Keratinocyte (primary cell): ENCODE data around the gene CCT3. TPM values are rescaled to one million over a fixed set of nuclear protein-coding genes. Genes with fewer than 3 reads are reported as not detected.
A peak's percentile ranks its signal among the peaks of the same experiment; 100 is the strongest.

Experiments used
- DNase-seq: peaks from one replicate; pipeline ENCODE4 v3.0.0-alpha.2; 2011; ENCODE audit warnings: low read depth, missing footprints, low spot score
- FAIRE-seq: peaks from 2 replicates; lab custom pipeline; 2011; peaks lifted over from hg19 to GRCh38; lab: Jason Lieb, UNC
- H2AFZ ChIP-seq: 2 replicates; pipeline ENCODE4 v1.6.0; 2012; ENCODE audit warnings: low read length, control low read depth, inconsistent platforms; ENCODE audit not compliant: control insufficient read depth
- H3K27ac ChIP-seq: 2 replicates; pipeline ENCODE4 v1.5.1; 2011; ENCODE audit warnings: low read length; ENCODE audit not compliant: control insufficient read depth, insufficient read depth
- H3K27me3 ChIP-seq: 3 replicates; pipeline ENCODE4 v1.6.0; 2011; ENCODE audit warnings: low read length; ENCODE audit not compliant: control insufficient read depth, insufficient read depth; ENCODE audit errors: extremely low read depth
- H3K36me3 ChIP-seq, 2 experiments: 2 replicates in 1 of 2; 3 replicates in 1 of 2; pipeline ENCODE4 v1.5.1; 2011; ENCODE audit warnings: low read length in 2 of 2, mild to moderate bottlenecking in 1 of 2; ENCODE audit not compliant: control insufficient read depth in 2 of 2, insufficient read depth in 2 of 2; ENCODE audit errors: extremely low read depth in 1 of 2
- H3K4me1 ChIP-seq: 3 replicates; pipeline ENCODE4 v1.5.1; 2011; ENCODE audit warnings: low read length; ENCODE audit not compliant: control insufficient read depth, insufficient read depth; ENCODE audit errors: extremely low read depth
- H3K4me2 ChIP-seq: 3 replicates; pipeline ENCODE4 v1.6.0; 2011; ENCODE audit warnings: low read depth, low read length; ENCODE audit not compliant: control insufficient read depth, insufficient read depth; ENCODE audit errors: extremely low read depth
- H3K4me3 ChIP-seq, 3 experiments: fragments of 200-600 bp in 1 of 3; sonication (generic) in 1 of 3; 2 replicates in 2 of 3; 3 replicates in 1 of 3; pipeline ENCODE4 v1.5.1; 2011 to 2016; ENCODE audit warnings: low read length in 3 of 3, mild to moderate bottlenecking in 3 of 3, control low read depth in 2 of 3, inconsistent platforms in 1 of 3, low read depth in 1 of 3, mixed read lengths in 1 of 3, mixed run types in 1 of 3, moderate library complexity in 1 of 3; ENCODE audit not compliant: control insufficient read depth in 2 of 3, insufficient read depth in 2 of 3; ENCODE audit errors: extremely low read depth in 1 of 3
- H3K79me2 ChIP-seq: 2 replicates; pipeline ENCODE4 v1.6.0; 2012; ENCODE audit warnings: low read length; ENCODE audit not compliant: control insufficient read depth, insufficient read depth
- H3K9ac ChIP-seq: 3 replicates; pipeline ENCODE4 v1.6.0; 2011; ENCODE audit warnings: low read length; ENCODE audit not compliant: control insufficient read depth, insufficient read depth; ENCODE audit errors: extremely low read depth
- H3K9me1 ChIP-seq: 3 replicates; pipeline ENCODE4 v1.6.0; 2011; ENCODE audit warnings: low read length; ENCODE audit not compliant: control insufficient read depth, insufficient read depth; ENCODE audit errors: extremely low read depth
- H3K9me3 ChIP-seq: 2 replicates; pipeline ENCODE4 v1.5.1; 2012; ENCODE audit warnings: low read depth, low read length; ENCODE audit not compliant: control insufficient read depth
- H4K20me1 ChIP-seq: 3 replicates; pipeline ENCODE4 v1.6.0; 2011; ENCODE audit warnings: low read length; ENCODE audit not compliant: control insufficient read depth, insufficient read depth; ENCODE audit errors: extremely low read depth
- EZH2 ChIP-seq: IDR thresholded peaks from one replicate; pipeline ENCODE4 v1.6.1; 2012; ENCODE audit warnings: inconsistent platforms, mild to moderate bottlenecking, low read length, moderate library complexity
- dilution Hi-C: fragments of 300-500 bp; cut with MboI; formaldehyde crosslinking; loops from one replicate; pipeline ENCODE4 v1.7.0; 2020; ENCODE audit warnings: low sequenced_read_pairs; ENCODE audit not compliant: extremely low pct_ligation_motif_present
- polyA plus RNA-seq, 5 experiments: library from polyadenylated mRNA; depleted of rRNA in 3 of 5; stranded (reverse) in 3 of 5; stranded (forward) in 1 of 5; unstranded in 1 of 5; fragments of >200 nt; gene quantifications; 1 replicate in 1 of 5; 2 replicates in 3 of 5; 3 replicates in 1 of 5; pipeline versions ENCODE4 v1.2.1 to v1.2.3, GENCODE V29; 2011 to 2012; ENCODE audit warnings: missing spikeins in 2 of 5, low read depth in 1 of 5, low replicate concordance in 1 of 5
- TF ChIP-seq, protein P1 (sequence below), 3 experiments: IDR thresholded peaks in 1 of 3; conservative IDR thresholded peaks in 1 of 3; optimal IDR thresholded peaks in 1 of 3; 2 replicates in 2 of 3; 3 replicates in 1 of 3; pipeline versions ENCODE3 to v1.5.1; 2011; ENCODE audit warnings: low read length in 3 of 3, mild to moderate bottlenecking in 3 of 3, moderate library complexity in 2 of 3, control low read depth in 1 of 3, inconsistent platforms in 1 of 3; ENCODE audit not compliant: insufficient read depth in 2 of 3; ENCODE audit errors: extremely low read depth in 1 of 3

CCT3 gene
- polyA plus RNA-seq, 1 donor (not counting 4 experiments of a cell fraction or from before 2014, with no cell fraction given): 530 TPM

DNA sequence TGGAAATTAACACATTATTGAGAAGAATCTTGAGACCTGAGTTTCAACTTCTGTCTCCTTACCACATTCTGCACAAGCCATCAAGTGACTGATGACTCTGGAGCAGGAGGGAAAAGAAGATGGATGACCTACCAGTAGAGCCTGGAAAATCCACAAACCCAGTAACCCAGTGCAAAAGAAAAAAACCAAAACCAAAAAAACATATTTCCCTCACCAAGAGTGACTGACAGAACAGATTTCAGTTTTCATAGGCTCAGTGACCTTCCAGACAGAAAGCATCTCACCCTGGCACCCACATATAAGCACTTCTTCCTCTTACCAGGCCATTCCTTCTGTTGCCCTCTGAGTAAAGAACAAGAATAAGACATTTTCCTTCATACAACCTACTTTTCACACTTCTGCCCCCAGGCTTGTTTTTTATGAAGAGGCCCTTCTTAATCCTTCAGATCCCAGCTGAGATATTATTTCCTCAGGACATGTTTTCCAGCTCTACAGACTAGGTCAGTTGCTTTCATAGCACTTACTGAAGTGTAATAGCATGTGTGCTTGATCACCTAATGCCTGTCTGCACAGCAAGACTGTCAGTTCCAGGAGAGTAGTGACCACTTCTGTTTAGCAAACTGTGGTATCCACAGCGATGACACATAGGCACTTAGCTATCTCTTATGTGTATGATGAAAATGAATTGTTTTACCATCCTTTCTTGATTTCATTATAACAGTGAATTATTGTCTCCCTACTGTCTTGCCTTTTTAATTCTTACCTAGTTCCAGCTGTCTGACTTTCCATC lies 4.3 kb upstream of the CCT3 start:
- no peak overlapping the region for H3K4me2 ChIP-seq
- no peaks in the 10 kb centered on the region for H3K9me1 ChIP-seq
- H3K27me3 ChIP-seq: no peaks in the 10 kb centered on the region
- H3K9me3 ChIP-seq: no peaks in the 10 kb centered on the region
- DNase-seq: no peak
- H3K4me1 ChIP-seq: no peaks in the 10 kb centered on the region
- H3K9ac ChIP-seq: no peak overlapping the region
- no peak overlapping the region for H2AFZ ChIP-seq
- H3K4me3 ChIP-seq: no peak overlapping the region
- H3K79me2 ChIP-seq: peaks cover 8% of the 10 kb centered on the region
- H4K20me1 ChIP-seq: no peaks in the 10 kb centered on the region
- no peak for FAIRE-seq
- no peak for TF ChIP-seq EZH2
- TF ChIP-seq, protein P1, sequence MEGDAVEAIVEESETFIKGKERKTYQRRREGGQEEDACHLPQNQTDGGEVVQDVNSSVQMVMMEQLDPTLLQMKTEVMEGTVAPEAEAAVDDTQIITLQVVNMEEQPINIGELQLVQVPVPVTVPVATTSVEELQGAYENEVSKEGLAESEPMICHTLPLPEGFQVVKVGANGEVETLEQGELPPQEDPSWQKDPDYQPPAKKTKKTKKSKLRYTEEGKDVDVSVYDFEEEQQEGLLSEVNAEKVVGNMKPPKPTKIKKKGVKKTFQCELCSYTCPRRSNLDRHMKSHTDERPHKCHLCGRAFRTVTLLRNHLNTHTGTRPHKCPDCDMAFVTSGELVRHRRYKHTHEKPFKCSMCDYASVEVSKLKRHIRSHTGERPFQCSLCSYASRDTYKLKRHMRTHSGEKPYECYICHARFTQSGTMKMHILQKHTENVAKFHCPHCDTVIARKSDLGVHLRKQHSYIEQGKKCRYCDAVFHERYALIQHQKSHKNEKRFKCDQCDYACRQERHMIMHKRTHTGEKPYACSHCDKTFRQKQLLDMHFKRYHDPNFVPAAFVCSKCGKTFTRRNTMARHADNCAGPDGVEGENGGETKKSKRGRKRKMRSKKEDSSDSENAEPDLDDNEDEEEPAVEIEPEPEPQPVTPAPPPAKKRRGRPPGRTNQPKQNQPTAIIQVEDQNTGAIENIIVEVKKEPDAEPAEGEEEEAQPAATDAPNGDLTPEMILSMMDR (optimal IDR thresholded peaks at IDR 0.05 in 1 of 3, IDR thresholded peaks at IDR 0.05 in 1 of 3, conservative IDR thresholded peaks at IDR 0.05 in 1 of 3; ENCODE audit: extremely low read depth in 1 of 3, insufficient read depth in 2 of 3, low read length in 3 of 3): no peak
- no peak overlapping the region for H3K27ac ChIP-seq
- dilution Hi-C loops: no loop called here
- no peaks in the 10 kb centered on the region for H3K36me3 ChIP-seq

- peaks cover 49% of the 10 kb centered on the region for H3K79me2 ChIP-seq
- peaks cover 14% of the 10 kb centered on the region for H3K4me1 ChIP-seq
- H3K36me3 ChIP-seq: peaks cover 15 to 26% of the 10 kb centered on the region in 2 experiments
- no peak for FAIRE-seq
- no peaks in the 10 kb centered on the region for H3K9me3 ChIP-seq
- dilution Hi-C loops: no loop called here
- H4K20me1 ChIP-seq: no peaks in the 10 kb centered on the region
- H3K4me2 ChIP-seq: peak overlapping the region; percentile 87
- H2AFZ ChIP-seq: peak overlapping the region; percentile 88
- H3K9me1 ChIP-seq: no peaks in the 10 kb centered on the region
- peak overlapping the region; percentile 72 to 100 (median 99) for H3K4me3 ChIP-seq
- no peaks in the 10 kb centered on the region for H3K27me3 ChIP-seq
- H3K9ac ChIP-seq: peak overlapping the region; percentile 94
- DNase-seq: no peak
- TF ChIP-seq, protein P1 (optimal IDR thresholded peaks at IDR 0.05 in 1 of 3, IDR thresholded peaks at IDR 0.05 in 1 of 3, conservative IDR thresholded peaks at IDR 0.05 in 1 of 3; ENCODE audit: extremely low read depth in 1 of 3, insufficient read depth in 2 of 3, low read length in 3 of 3): no peak
- TF ChIP-seq EZH2: no peak
- peak overlapping the region; percentile 81 for H3K27ac ChIP-seq
Measured at GRCh38 chr1:156337888-156338179, 258 bp downstream of the CCT3 start.
